Esophagus muscularis mucosa (tissue), 4 donors: ENCODE results near the gene EHF. TPM values are rescaled to one million over a fixed set of nuclear protein-coding genes. Genes with fewer than 3 reads are reported as not detected.

Experiments
- DNase-seq: peaks from one replicate; pipeline ENCODE4 v3.0.0-alpha.2; 2017; ENCODE audit errors: extremely low spot score
- H3K27ac ChIP-seq, 4 donors: fragments of 200-600 bp; sonication (generic); replicated peaks in 1 of 4; 1 replicate in 3 of 4; 2 replicates in 1 of 4; pipeline ENCODE4 v1.5.1; 2016 to 2019; ENCODE audit warnings: mild to moderate bottlenecking in 1 of 4
- H3K27me3 ChIP-seq, 4 donors: fragments of 200-600 bp; sonication (generic); one replicate each; pipeline versions ENCODE4 v1.5.1 to v1.6.0; 2016 to 2019
- H3K36me3 ChIP-seq, 4 donors: fragments of 200-600 bp; sonication (generic); one replicate each; pipeline ENCODE4 v1.5.1; 2016 to 2019
- H3K4me1 ChIP-seq, 4 donors: fragments of 200-600 bp; sonication (generic); one replicate each; pipeline ENCODE4 v1.5.1; 2016 to 2019
- H3K4me3 ChIP-seq, 4 donors: fragments of 200-600 bp; sonication (generic); 1 replicate in 2 of 4; 2 replicates in 2 of 4; pipeline ENCODE4 v1.5.1; 2016 to 2019; ENCODE audit warnings: mild to moderate bottlenecking in 4 of 4, moderate library complexity in 1 of 4
- H3K9me3 ChIP-seq, 4 donors: fragments of 200-600 bp; sonication (generic); 1 replicate in 3 of 4; 2 replicates in 1 of 4; pipeline ENCODE4 v1.5.1; 2016 to 2019
- EP300 ChIP-seq: sonication (generic); formaldehyde crosslinking; IDR thresholded peaks from one replicate; pipeline ENCODE4 v1.6.1; 2017; ENCODE audit warnings: antibody characterized with exemption
- POLR2A ChIP-seq: fragments of 450-650 bp; IDR thresholded peaks from one replicate; pipeline ENCODE4 v1.6.1; 2017; ENCODE audit warnings: antibody characterized with exemption, moderate library complexity, mild to moderate bottlenecking, low read depth
- POLR2AphosphoS5 ChIP-seq, 2 donors: sonication (generic); formaldehyde crosslinking; IDR thresholded peaks; one replicate each; pipeline ENCODE4 v1.6.1; 2017; ENCODE audit warnings: antibody characterized with exemption in 2 of 2
- WGBS: methylation state at CpG from one replicate; pipeline ENCODE4 v1.1.5; 2018; 5-methylcytosine and 5-hydroxymethylcytosine counted together
- intact Hi-C: fragments of 100-400 bp; cut with DNase I; formaldehyde crosslinking; loops from one replicate; pipeline ENCODE4 v1.15.1; 2023
- total RNA-seq, 4 donors: library from RNA; depleted of rRNA; stranded (reverse); fragments of >200 nt; gene quantifications; one replicate each; pipeline versions ENCODE4 v1.1.0 to v1.2.1, GENCODE V29; 2016
- TF ChIP-seq, protein P1 (sequence below), 3 experiments: fragments of 200-600 bp in 2 of 3; fragments of 450-650 bp in 1 of 3; sonication (generic) in 2 of 3; IDR thresholded peaks; one replicate each; pipeline ENCODE4 v1.5.1; 2017 to 2019; ENCODE audit warnings: antibody characterized with exemption in 3 of 3, mild to moderate bottlenecking in 2 of 3, moderate library complexity in 1 of 3

Gene EHF
- total RNA-seq, 4 donors from 2014 or later = 0.42 to 0.52 TPM; not detected in 2

DNA sequence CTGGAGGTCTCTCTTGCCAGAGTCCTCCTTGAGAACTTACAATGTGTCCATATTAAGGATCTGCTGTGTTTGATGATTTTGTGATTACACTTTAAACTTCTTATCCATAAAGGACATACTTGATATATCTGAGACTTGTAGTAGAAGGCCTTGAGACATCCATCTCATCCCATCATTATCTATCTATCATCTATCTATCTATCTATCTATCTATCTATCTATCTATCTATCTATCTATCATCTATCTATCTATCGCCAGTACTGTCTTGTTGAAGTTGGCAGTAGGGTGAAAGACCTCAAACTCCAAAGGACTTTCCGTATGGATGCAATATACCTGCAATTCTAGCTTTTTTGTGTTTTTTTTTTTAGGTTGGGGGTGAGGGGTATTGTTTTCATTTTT, 2.5 kb upstream of the EHF start:
- Histone ChIP-seq H3K4me3 (no peak overlapping the region), H3K4me1 (no peaks in the 10 kb centered on the region), H3K9me3 (no peaks in the 10 kb centered on the region), H3K27me3 (no peaks in the 10 kb centered on the region), H3K27ac (no peak overlapping the region), H3K36me3 (no peaks in the 10 kb centered on the region)
- intact Hi-C loops = no loop called here
- DNase-seq = no peak
- 92% methylated on average over 2 of the region's 2 CpGs for WGBS
- TF ChIP-seq EP300 = no peak
- no peak for TF ChIP-seq POLR2AphosphoS5 (IDR thresholded peaks at IDR 0.05)
- TF ChIP-seq, protein P1, sequence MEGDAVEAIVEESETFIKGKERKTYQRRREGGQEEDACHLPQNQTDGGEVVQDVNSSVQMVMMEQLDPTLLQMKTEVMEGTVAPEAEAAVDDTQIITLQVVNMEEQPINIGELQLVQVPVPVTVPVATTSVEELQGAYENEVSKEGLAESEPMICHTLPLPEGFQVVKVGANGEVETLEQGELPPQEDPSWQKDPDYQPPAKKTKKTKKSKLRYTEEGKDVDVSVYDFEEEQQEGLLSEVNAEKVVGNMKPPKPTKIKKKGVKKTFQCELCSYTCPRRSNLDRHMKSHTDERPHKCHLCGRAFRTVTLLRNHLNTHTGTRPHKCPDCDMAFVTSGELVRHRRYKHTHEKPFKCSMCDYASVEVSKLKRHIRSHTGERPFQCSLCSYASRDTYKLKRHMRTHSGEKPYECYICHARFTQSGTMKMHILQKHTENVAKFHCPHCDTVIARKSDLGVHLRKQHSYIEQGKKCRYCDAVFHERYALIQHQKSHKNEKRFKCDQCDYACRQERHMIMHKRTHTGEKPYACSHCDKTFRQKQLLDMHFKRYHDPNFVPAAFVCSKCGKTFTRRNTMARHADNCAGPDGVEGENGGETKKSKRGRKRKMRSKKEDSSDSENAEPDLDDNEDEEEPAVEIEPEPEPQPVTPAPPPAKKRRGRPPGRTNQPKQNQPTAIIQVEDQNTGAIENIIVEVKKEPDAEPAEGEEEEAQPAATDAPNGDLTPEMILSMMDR (IDR thresholded peaks at IDR 0.05) = no peak
- TF ChIP-seq POLR2A = no peak

DNA sequence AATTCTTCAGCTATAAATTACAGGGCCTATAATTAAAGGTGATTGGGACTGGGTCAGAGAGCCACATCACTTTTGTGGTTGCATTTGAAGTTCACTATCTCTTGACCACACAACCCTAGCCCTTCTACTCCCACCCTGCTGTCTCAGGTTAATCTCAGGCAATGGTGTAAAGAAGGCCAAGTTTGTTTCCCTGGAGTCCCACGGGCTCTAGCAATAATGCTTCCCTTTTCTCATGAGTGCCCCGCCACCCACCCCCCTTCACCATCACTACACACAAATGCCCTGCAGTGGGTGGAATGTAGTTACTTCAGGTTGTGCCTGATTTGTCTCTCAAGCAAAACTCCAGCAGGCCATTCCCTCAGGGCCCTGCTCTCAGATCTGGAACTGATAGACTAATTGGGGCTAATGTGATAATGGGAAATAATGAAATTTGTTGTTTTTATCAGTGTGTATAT, 1.8 kb upstream of the EHF start:
- TF ChIP-seq POLR2AphosphoS5 (IDR thresholded peaks at IDR 0.05) (no peak), EP300 (no peak), POLR2A (no peak)
- TF ChIP-seq, protein P1 (IDR thresholded peaks at IDR 0.05) = no peak
- intact Hi-C loops = no loop called here
- no peak for DNase-seq
- H3K9me3 ChIP-seq = no peaks in the 10 kb centered on the region
- H3K36me3 ChIP-seq = no peaks in the 10 kb centered on the region
- H3K27ac ChIP-seq = no peak overlapping the region
- no peaks in the 10 kb centered on the region for H3K4me1 ChIP-seq
- H3K4me3 ChIP-seq = no peak overlapping the region
- WGBS = 82% methylated on average over 2 of the region's 2 CpGs
- H3K27me3 ChIP-seq = no peaks in the 10 kb centered on the region

DNA sequence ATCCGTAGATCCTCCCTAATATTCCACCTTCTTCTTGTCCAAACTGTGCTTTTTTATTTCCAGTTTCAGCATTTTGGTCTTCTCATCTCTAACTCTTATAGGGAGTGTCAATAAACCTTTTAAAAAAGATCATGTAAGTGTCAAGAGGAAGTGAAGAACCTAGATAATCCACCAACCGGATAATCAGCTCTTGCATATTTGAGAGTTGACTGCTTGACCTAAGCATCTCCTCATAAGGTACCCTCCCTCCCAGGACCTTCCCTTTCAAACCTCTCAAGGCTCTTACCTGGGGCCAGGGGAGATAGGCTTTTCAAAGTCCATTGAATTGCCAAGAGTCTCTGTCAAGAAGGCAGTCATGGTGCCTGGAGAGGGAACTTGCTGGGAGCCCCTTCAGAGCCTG, 691 bp upstream of the EHF start:
- Histone ChIP-seq H3K27ac (no peak overlapping the region), H3K9me3 (no peaks in the 10 kb centered on the region), H3K4me3 (no peak overlapping the region), H3K27me3 (no peaks in the 10 kb centered on the region), H3K36me3 (no peaks in the 10 kb centered on the region), H3K4me1 (no peaks in the 10 kb centered on the region)
- no peak for TF ChIP-seq POLR2AphosphoS5 (IDR thresholded peaks at IDR 0.05)
- TF ChIP-seq EP300 = no peak
- TF ChIP-seq, protein P1 (IDR thresholded peaks at IDR 0.05) = no peak
- no peak for TF ChIP-seq POLR2A
- 81% methylated on average over 2 of the region's 2 CpGs for WGBS
- intact Hi-C loops = no loop called here
- DNase-seq = no peak

DNA sequence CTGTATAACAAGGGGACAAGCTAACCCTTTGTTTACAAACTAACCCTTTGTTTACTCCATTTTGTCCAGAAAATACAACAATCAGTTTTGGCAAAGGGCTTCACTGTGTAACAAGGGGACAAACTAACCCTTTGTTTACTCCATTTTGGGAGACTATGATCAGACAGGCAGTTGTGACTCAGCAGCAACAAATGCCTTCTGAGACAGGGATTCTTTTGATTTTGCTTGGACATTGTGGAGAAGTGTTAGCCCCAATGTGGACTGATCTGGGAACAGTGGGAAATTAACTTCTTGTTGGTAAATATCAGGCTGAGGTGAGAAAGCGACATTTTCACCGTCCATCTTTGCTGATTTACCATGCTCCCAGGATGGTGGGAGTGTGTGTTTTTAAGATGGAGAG, 983 bp downstream of the EHF start:
- no peaks in the 10 kb centered on the region for H3K9me3 ChIP-seq
- no peak overlapping the region for H3K27ac ChIP-seq
- no peaks in the 10 kb centered on the region for H3K36me3 ChIP-seq
- DNase-seq = no peak
- peak overlapping the region in 1 of 4 donors; percentile 15 for H3K4me3 ChIP-seq
- intact Hi-C loops = no loop called here
- no peaks in the 10 kb centered on the region for H3K4me1 ChIP-seq
- WGBS = 97% methylated on average over 2 of the region's 2 CpGs
- TF ChIP-seq EP300 = no peak
- TF ChIP-seq POLR2A = no peak
- TF ChIP-seq, protein P1 (IDR thresholded peaks at IDR 0.05) = no peak
- no peak for TF ChIP-seq POLR2AphosphoS5 (IDR thresholded peaks at IDR 0.05)
- H3K27me3 ChIP-seq = no peaks in the 10 kb centered on the region

DNA sequence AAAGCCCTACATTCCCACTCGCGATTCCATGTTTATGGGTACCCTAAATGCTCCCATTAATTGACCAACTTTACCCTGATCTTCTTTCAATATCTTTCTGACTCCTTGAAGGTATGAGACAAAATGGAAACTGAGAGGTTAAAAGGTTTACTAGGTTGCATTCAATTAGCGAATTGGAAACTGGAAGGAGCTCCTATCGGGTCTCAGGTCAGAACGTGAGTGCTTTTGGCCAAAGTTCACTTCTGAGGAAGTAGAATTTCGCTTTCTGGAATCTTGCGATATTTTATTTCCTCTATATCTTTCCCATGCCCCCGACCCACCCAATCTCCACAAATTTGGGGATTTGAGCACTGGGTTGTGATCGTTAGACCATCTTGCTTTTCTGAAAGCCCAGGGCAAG, 2.6 kb downstream of the EHF start:
- Histone ChIP-seq H3K4me3 (no peak overlapping the region), H3K27me3 (no peaks in the 10 kb centered on the region), H3K27ac (no peak overlapping the region), H3K9me3 (no peaks in the 10 kb centered on the region), H3K4me1 (no peaks in the 10 kb centered on the region), H3K36me3 (no peaks in the 10 kb centered on the region)
- no peak for DNase-seq
- no peak for TF ChIP-seq EP300
- TF ChIP-seq POLR2AphosphoS5 (IDR thresholded peaks at IDR 0.05) = no peak
- TF ChIP-seq, protein P1 (IDR thresholded peaks at IDR 0.05) = no peak
- no peak for TF ChIP-seq POLR2A
- intact Hi-C loops = no loop called here
- WGBS = 91% methylated on average over 9 of the region's 9 CpGs
